SK-N-DZ (cell line): ENCODE results near the gene RIMBP2.

Experiments
- DNase-seq: peaks from one replicate; pipeline ENCODE4 v3.0.0-alpha.2; 2015; ENCODE audit warnings: low spot score

RIMBP2 gene

GRCh38 chr12:130685250-130685787 lies 30.8 kb downstream of the RIMBP2 start:
- DNase-seq: no peak

GRCh38 chr12:130683811-130684210 lies 32.3 kb downstream of the RIMBP2 start:
- DNase-seq: no peak

DNA sequence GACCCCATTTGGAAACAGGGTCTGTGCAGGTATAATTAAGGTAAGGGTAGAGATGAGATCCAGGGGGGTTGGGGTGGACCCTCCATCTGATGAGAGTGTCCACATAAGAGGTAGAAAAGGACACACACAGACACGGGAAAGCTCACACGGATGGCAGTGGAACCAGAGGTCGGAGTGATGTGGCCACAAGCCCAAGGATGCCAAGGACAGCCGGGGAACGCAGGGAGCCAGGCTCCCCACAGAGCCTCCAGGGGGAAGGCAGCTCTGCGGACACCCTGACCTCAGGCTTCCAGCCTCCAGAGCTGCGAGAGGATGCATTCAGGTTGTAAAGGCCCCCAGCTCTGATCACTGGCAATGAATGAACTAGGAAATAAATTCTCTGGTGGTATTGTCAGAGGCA lies 33.0 kb downstream of the RIMBP2 start:
- DNase-seq: no peak

- no peak for DNase-seq
These were observed 35.6 kb downstream of the RIMBP2 start for GRCh38 chr12:130680451-130680990.

GRCh38 chr12:130677957-130678558 lies 38.0 kb downstream of the RIMBP2 start:
- DNase-seq: no peak

GRCh38 chr12:130675791-130676190 lies 40.3 kb downstream of the RIMBP2 start:
- DNase-seq: no peak

- no peak for DNase-seq
These were observed 41.0 kb downstream of the RIMBP2 start for GRCh38 chr12:130675121-130675520.

DNA sequence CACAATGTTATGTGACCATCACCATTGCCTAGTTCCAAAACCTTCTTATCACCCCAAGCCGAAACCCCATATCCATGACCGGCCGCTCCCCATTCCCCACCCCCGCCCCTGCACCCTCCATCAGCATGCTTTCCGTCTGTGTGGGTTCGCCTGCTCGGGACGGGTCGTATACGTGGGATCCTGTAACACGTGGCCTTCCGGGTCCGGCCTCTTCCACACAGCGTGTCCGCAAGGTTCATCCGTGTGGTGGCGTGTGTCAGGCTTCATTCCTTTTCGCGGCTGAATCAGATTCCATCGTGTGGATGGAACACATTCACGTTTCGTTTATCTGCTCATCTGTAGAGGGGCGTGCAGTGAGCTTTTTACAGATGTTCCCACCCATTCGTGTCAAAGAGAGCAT lies 41.4 kb downstream of the RIMBP2 start:
- DNase-seq: no peak

- DNase-seq: no peak
These were observed 42.9 kb downstream of the RIMBP2 start for GRCh38 chr12:130673036-130673705.

- no peak for DNase-seq
These were observed 43.8 kb downstream of the RIMBP2 start for GRCh38 chr12:130672089-130672820.

- no peak for DNase-seq
These were observed 44.5 kb downstream of the RIMBP2 start for GRCh38 chr12:130671556-130671955.

DNA sequence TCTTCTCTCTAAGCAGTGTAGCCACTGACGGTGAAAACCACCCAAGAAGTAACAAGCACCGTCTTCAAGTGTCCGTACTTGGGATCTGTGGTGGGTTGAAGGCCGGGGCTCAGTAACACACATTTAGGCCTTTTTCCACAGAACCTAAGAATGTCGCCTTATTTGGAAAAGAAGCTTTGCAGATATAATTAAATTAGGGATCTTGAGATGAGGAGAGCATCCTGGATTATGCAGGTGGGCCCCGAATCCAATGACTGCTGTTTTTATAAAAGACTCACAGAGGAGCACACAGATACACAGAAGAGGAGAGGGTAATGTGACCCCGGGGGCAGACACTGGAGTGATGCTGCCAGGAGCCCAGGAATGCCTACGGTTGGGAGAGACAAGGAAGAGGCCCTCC lies 46.3 kb downstream of the RIMBP2 start:
- DNase-seq: peak; percentile 53

GRCh38 chr12:130669205-130669557 lies 46.9 kb downstream of the RIMBP2 start:
- no peak for DNase-seq

DNA sequence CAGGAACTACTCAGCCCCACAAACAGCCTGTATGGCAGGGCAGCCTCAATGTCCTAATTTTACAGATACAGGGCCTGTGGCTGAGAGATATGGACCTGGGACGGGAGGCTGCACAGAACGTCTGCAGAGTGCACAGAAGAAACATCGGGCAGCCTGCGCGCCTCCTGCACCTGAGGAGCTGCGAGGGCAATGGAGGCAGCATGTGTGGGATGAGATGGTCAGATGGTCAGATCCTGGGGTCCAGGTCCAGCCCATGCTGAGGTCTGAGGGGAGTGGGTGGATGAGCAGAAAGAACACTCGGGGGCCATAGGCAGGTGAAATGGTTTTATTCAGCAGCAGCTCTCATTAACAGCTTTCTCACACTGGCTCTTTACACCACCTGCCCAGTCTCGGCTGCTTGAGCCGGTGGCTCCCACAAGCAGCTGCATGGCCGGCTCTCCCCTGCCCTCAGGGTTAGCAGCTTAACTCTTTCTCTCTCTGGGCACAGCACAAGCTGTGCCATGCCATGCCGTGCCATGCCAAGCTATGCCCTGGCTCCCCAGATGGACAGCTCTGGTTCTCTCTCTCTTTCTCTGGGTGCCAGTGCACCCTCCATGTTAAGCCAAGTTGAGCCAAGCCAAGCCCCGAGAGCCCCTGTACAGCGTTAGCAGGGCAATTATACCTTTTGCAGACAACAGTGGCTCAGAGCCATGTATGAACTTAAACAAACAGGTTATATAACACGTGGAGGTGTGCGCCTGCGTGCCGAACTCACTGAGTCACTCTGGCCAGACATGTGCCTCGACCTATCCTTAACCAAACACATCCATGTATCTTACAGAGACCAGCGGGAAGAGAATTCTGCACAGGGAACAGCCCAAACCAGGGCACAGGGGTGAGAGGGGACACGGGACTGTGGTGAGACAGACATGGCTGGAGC lies 47.6 kb downstream of the RIMBP2 start:
- no peak for DNase-seq

- no peak for DNase-seq
These were observed 48.6 kb downstream of the RIMBP2 start for GRCh38 chr12:130667421-130667960.

- no peak for DNase-seq
These were observed 49.5 kb downstream of the RIMBP2 start for GRCh38 chr12:130666645-130667044.

DNA sequence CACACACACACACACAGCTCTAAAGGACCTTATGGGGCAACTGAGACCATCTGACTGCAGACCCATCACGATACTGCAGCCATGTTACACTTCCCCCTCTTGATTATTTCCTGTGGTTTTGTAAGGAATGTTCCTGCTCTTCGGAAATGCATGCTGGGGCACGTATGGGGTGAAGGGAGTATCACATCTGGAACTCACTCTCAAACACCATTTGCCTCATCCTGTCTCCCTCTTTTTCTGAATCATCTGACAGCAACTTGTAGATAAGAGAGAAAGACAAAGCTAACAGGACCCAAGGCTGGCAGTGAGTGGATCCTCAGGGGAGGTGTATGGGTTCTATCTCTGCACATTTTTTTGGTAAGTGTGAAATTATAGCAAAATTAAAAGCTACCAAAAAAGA lies 50.3 kb downstream of the RIMBP2 start:
- DNase-seq: no peak

DNA sequence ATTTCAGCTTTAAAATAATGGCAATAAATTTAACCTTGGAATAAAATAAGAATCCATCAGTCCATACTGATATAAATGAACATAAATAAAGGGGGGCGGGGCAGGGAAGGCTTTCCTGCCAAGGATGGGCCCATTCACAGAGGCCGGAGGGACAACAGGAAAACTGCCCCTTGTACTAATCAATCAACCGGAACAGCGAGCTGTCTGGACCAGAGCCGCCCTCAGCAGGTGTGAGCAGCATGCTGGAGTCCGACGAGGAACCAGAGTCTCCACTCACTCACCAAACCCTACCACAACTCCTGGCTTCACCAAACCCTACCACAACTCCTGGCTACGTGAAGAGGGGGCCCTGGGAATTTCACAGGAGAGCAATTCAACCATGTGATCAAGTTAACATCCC lies 51.3 kb downstream of the RIMBP2 start:
- DNase-seq: no peak

DNA sequence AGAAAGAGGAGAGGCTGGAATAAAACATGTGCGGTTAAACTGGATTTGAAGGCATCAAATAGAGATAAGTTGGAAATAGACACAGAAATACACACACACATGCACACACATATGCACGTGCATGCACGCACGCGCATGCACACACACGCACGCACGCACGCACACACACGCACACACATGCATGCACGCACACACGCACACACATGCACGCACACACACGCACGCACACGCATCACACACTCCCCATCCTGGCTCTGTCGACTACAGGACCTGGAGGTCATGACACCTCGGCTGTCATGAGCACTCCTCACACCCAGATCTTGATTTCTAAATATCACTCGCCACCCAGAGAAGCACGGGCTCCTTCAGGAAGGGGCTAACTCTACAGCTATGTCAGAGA lies 51.8 kb downstream of the RIMBP2 start:
- DNase-seq: no peak

DNA sequence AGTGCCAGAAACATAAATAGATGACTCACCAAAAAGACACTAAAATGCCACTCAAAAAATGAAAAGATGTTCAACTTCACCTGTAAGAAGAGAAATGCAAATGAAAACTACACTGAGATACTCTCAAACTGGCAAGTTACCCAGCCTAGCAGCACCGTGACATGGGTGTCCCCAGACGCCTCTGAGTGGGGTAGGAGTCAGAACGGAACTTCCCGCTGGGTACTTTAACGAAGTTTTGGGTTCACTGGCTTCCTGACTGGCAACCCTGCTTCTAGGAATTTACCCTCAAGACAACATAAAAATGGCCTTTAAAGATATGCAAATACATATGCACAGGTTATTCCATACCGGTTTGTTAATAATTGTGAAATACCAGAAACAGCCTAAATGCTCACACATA lies 52.6 kb downstream of the RIMBP2 start:
- DNase-seq: no peak
